Endothelial cell of umbilical vein (primary cell): ENCODE data around the gene SLC35A4. TPM values are rescaled to one million over a fixed set of nuclear protein-coding genes. Genes with fewer than 3 reads are reported as not detected.
"Not testable (repeated sequence)": the region's sequence is repeated elsewhere in the genome, so short reads cannot be mapped to it uniquely, and the experiment has no call there.

ENCODE experiments used
- BruUV-seq: library from RNA; stranded (reverse); fragments of 400-500 nt; replicated peaks from 2 replicates; lab custom pipeline; 2021; lab: Mats Ljungman, UMichigan
- CTCF ChIA-PET: fragments of 300-600, 350-600 bp; sonication (Branson Sonifier 250); formaldehyde crosslinking; loops from one replicate; lab custom pipeline; 2021; ENCODE audit warnings: antibody characterized with exemption, inconsistent platforms; lab: Charles Lee
- POLR2A ChIA-PET: fragments of 300-600, 350-600 bp; sonication (Branson Sonifier 250); formaldehyde crosslinking; loops from one replicate; lab custom pipeline; 2021; ENCODE audit warnings: antibody characterized with exemption, inconsistent platforms; lab: Charles Lee
- DNase-seq: peaks from one replicate; pipeline ENCODE4 v3.0.0-alpha.2; 2011; ENCODE audit warnings: low read depth, low spot score
- FAIRE-seq: peaks from 2 replicates; lab custom pipeline; 2011; peaks lifted over from hg19 to GRCh38; lab: Jason Lieb, UNC
- H2AFZ ChIP-seq: 2 replicates; pipeline ENCODE4 v1.6.0; 2012; ENCODE audit warnings: low read depth, low read length, control low read depth, inconsistent platforms
- H3K27ac ChIP-seq: 2 replicates; pipeline ENCODE4 v1.5.1; 2011; ENCODE audit warnings: low read depth, mild to moderate bottlenecking, control low read depth, low read length, moderate library complexity; ENCODE audit not compliant: insufficient read depth
- H3K27me3 ChIP-seq, 2 experiments: 2 replicates each; pipeline versions ENCODE4 v1.6.0 to v1.6.1; 2011; ENCODE audit warnings: low read length in 2 of 2, mixed read lengths in 1 of 2; ENCODE audit not compliant: control insufficient read depth in 2 of 2, insufficient read depth in 2 of 2
- H3K36me3 ChIP-seq, 2 experiments: 2 replicates in 1 of 2; 3 replicates in 1 of 2; pipeline ENCODE4 v1.5.1; 2011; ENCODE audit warnings: low read length in 2 of 2, mild to moderate bottlenecking in 1 of 2, moderate library complexity in 1 of 2; ENCODE audit not compliant: control insufficient read depth in 2 of 2, insufficient read depth in 2 of 2; ENCODE audit errors: extremely low read depth in 1 of 2
- H3K4me1 ChIP-seq: 3 replicates; pipeline ENCODE4 v1.5.1; 2011; ENCODE audit warnings: mild to moderate bottlenecking, low read length; ENCODE audit not compliant: control insufficient read depth, insufficient read depth; ENCODE audit errors: extremely low read depth
- H3K4me2 ChIP-seq: 2 replicates; pipeline ENCODE4 v1.6.1; 2011; ENCODE audit warnings: low read length, control low read depth, mixed read lengths; ENCODE audit not compliant: insufficient read depth
- H3K4me3 ChIP-seq, 3 experiments: fragments of 200-600 bp in 1 of 3; sonication (generic), shearing (Covaris generic) in 1 of 3; replicated peaks in 1 of 3; 2 replicates each; pipeline ENCODE4 v1.5.1; 2011 to 2016; ENCODE audit warnings: control low read depth in 3 of 3, low read length in 3 of 3, mild to moderate bottlenecking in 2 of 3, inconsistent platforms in 1 of 3, low read depth in 1 of 3, moderate library complexity in 1 of 3; ENCODE audit not compliant: insufficient read depth in 1 of 3
- H3K79me2 ChIP-seq: 2 replicates; pipeline ENCODE4 v1.6.0; 2012; ENCODE audit warnings: low read length, inconsistent platforms; ENCODE audit not compliant: control insufficient read depth, insufficient read depth
- H3K9ac ChIP-seq: replicated peaks from 2 replicates; pipeline ENCODE3; 2011; ENCODE audit warnings: low read length, control low read depth; ENCODE audit not compliant: insufficient read depth; ENCODE audit errors: extremely low read depth
- H3K9me1 ChIP-seq: replicated peaks from 3 replicates; pipeline ENCODE4 v1.6.0; 2011; ENCODE audit warnings: mild to moderate bottlenecking, low read length; ENCODE audit not compliant: control insufficient read depth, insufficient read depth; ENCODE audit errors: extremely low read depth
- H3K9me3 ChIP-seq: replicated peaks from 2 replicates; pipeline ENCODE4 v1.5.1; 2012; ENCODE audit warnings: low read length, inconsistent platforms; ENCODE audit not compliant: control insufficient read depth, insufficient read depth
- H4K20me1 ChIP-seq: replicated peaks from 2 replicates; pipeline ENCODE3; 2011; ENCODE audit warnings: mild to moderate bottlenecking, low read length; ENCODE audit not compliant: control insufficient read depth, insufficient read depth; ENCODE audit errors: extremely low read depth
- GATA2 ChIP-seq: IDR thresholded peaks from 2 replicates; pipeline ENCODE4 v1.7.0; 2011; ENCODE audit warnings: low read depth, mild to moderate bottlenecking, moderate library complexity, mixed read lengths, low read length; ENCODE audit not compliant: insufficient read length, insufficient read depth
- dilution Hi-C: fragments of 300-500 bp; cut with MboI; formaldehyde crosslinking; loops from one replicate; pipeline ENCODE4 v1.15.0; 2019; ENCODE audit warnings: low sequenced_read_pairs; ENCODE audit not compliant: extremely low pct_ligation_motif_present
- intact Hi-C: fragments of 100-400 bp; cut with micrococcal nuclease; formaldehyde crosslinking; loops from one replicate; pipeline ENCODE4 v1.10.0; 2022
- polyA plus RNA-seq, 4 experiments: library from polyadenylated mRNA; depleted of rRNA in 3 of 4; stranded (reverse) in 3 of 4; unstranded in 1 of 4; fragments of >200 nt; gene quantifications; 2 replicates each; pipeline versions ENCODE4 v1.2.1 to v1.2.3, GENCODE V29; 2011 to 2012; ENCODE audit warnings: missing spikeins in 1 of 4
- total RNA-seq: library from RNA; stranded (reverse); gene quantifications from 2 replicates; pipeline ENCODE4 v1.2.3, GENCODE V29; 2021

The SLC35A4 gene
- total and polyA plus RNA-seq, 2 donors (not counting 3 experiments of a cell fraction or from before 2014, with no cell fraction given), result 65.6 to 118 TPM

GRCh38 chr5:140579188-140579747 lies 14.6 kb downstream of the SLC35A4 start:
- intact Hi-C loops, H3K4me3 ChIP-seq, H3K4me2 ChIP-seq, H2AFZ ChIP-seq, FAIRE-seq, H3K79me2 ChIP-seq, H3K4me1 ChIP-seq, H3K9me3 ChIP-seq, H3K9me1 ChIP-seq, H3K36me3 ChIP-seq, DNase-seq, H4K20me1 ChIP-seq, POLR2A ChIA-PET, H3K9ac ChIP-seq, H3K27me3 ChIP-seq, dilution Hi-C loops, H3K27ac ChIP-seq, BruUV-seq: not testable (repeated sequence)
- CTCF ChIA-PET, result interaction anchor here (0.6 to 8.1 kb wide), 6 partner anchors 10 to 60 kb away, joined by 3 to 108 read pairs (median 4); partner anchors contain the start of gene CD14

GRCh38 chr5:140587495-140587894 lies 22.9 kb downstream of the SLC35A4 start:
- Histone ChIP-seq H3K9me1 (no peaks in the 10 kb centered on the region), H3K4me3 (no peak overlapping the region), H3K4me1 (peaks cover 23% of the 10 kb centered on the region), H3K36me3 (no peaks in the 10 kb centered on the region), H3K27me3 (no peaks in the 10 kb centered on the region), H3K9me3 (no peaks in the 10 kb centered on the region), H4K20me1 (no peaks in the 10 kb centered on the region), H3K27ac (no peak overlapping the region), H3K4me2 (no peak overlapping the region), H3K79me2 (no peaks in the 10 kb centered on the region), H3K9ac (no peak overlapping the region), H2AFZ (no peak overlapping the region)
- dilution Hi-C loops (no loop called here), intact Hi-C loops (no loop called here)
- CTCF ChIA-PET, result interaction anchor here (1.3 to 2.3 kb wide), 2 partner anchors 11 to 224 kb away, joined by 5 to 10 read pairs; no protein-coding TSS in a partner anchor
- BruUV-seq, result no TSS peak
- FAIRE-seq, result no peak
- POLR2A ChIA-PET, result no interaction called here
- TF ChIP-seq GATA2, result no peak
- DNase-seq, result no peak
